HepG2 (cell line): Measurements from ENCODE around the gene KCNT2. TPM values are rescaled to one million over a fixed set of nuclear protein-coding genes. Genes with fewer than 3 reads are reported as not detected.

Experiments
- ATAC-seq: fragments of 200-7000 bp; cut with Tn5 transposase; 3 replicates; pipeline ENCODE4 v1.9.1; 2020; ENCODE audit warnings: mild to moderate bottlenecking, moderate library complexity
- BruUV-seq: library from RNA; stranded (reverse); fragments of 400-500 nt; replicated peaks from 2 replicates; lab custom pipeline; 2021; lab: Mats Ljungman, UMichigan
- CTCF ChIA-PET: fragments of 300-600 bp; formaldehyde crosslinking; extraction: SDS; loops from one replicate; lab custom pipeline; 2021; ENCODE audit warnings: low total read pairs, inconsistent platforms, low intra/inter-chr PET ratio; lab: Yijun Ruan, JAX
- POLR2A ChIA-PET: fragments of 350-600 bp; sonication (Branson Sonifier 250); formaldehyde crosslinking; loops from one replicate; lab custom pipeline; 2020; ENCODE audit warnings: antibody characterized with exemption, inconsistent platforms; lab: Yijun Ruan, JAX
- DNase-seq: peaks from one replicate; pipeline ENCODE4 v3.0.0-alpha.2; 2015; ENCODE audit warnings: low spot score
- FAIRE-seq: peaks from 3 replicates; lab custom pipeline; 2011; peaks lifted over from hg19 to GRCh38; lab: Jason Lieb, UNC
- H2AFZ ChIP-seq: one replicate; pipeline ENCODE4 v1.6.1; 2011; ENCODE audit warnings: low read length, inconsistent platforms
- H3K27ac ChIP-seq: fragments of 300-600 bp; 3 replicates; pipeline ENCODE4 v1.8.0; 2011; ENCODE audit warnings: mixed run types, mild to moderate bottlenecking, mixed read lengths, low read length, inconsistent platforms; ENCODE audit not compliant: insufficient read depth; ENCODE audit errors: extremely low read length
- H3K27me3 ChIP-seq, 2 experiments: fragments of 200-600 bp in 1 of 2; 2 replicates in 1 of 2; 3 replicates in 1 of 2; pipeline versions ENCODE4 v1.6.0 to v1.8.0; 2011; ENCODE audit warnings: low read length in 2 of 2, mild to moderate bottlenecking in 2 of 2, moderate library complexity in 2 of 2, inconsistent platforms in 1 of 2; ENCODE audit not compliant: insufficient read depth in 2 of 2, control insufficient read depth in 1 of 2
- H3K36me3 ChIP-seq, 2 experiments: fragments of 200-600 bp in 1 of 2; replicated peaks in 1 of 2; 2 replicates in 1 of 2; 3 replicates in 1 of 2; pipeline versions ENCODE4 v1.5.1 to v1.8.0; 2011; ENCODE audit warnings: low read length in 2 of 2, inconsistent platforms in 1 of 2; ENCODE audit not compliant: insufficient read depth in 2 of 2, control insufficient read depth in 1 of 2
- H3K4me1 ChIP-seq: 2 replicates; pipeline ENCODE4 v1.5.1; 2012; ENCODE audit warnings: low read length, inconsistent platforms; ENCODE audit not compliant: insufficient read depth
- H3K4me2 ChIP-seq: 2 replicates; pipeline ENCODE4 v1.6.0; 2011; ENCODE audit warnings: low read depth, low read length, inconsistent platforms
- H3K4me3 ChIP-seq, 3 experiments: fragments of 200-600 bp in 1 of 3; sonication (generic), shearing (Covaris generic) in 1 of 3; replicated peaks in 1 of 3; 2 replicates each; pipeline ENCODE4 v1.5.1; 2011 to 2016; ENCODE audit warnings: low read length in 3 of 3, inconsistent platforms in 2 of 3, low read depth in 2 of 3, mild to moderate bottlenecking in 2 of 3, control low read depth in 1 of 3, mixed read lengths in 1 of 3; ENCODE audit not compliant: insufficient read depth in 1 of 3
- H3K79me2 ChIP-seq: one replicate; pipeline ENCODE4 v1.6.1; 2011; ENCODE audit warnings: low read length, inconsistent platforms; ENCODE audit not compliant: insufficient read depth
- H3K9ac ChIP-seq: 2 replicates; pipeline ENCODE4 v1.6.0; 2011; ENCODE audit warnings: mild to moderate bottlenecking, low read depth, low read length, inconsistent platforms; ENCODE audit not compliant: insufficient read depth
- H3K9me3 ChIP-seq: 2 replicates; pipeline ENCODE4 v1.5.1; 2012; ENCODE audit warnings: mild to moderate bottlenecking, low read length
- H4K20me1 ChIP-seq: 2 replicates; pipeline ENCODE4 v1.6.0; 2011; ENCODE audit warnings: inconsistent platforms, mild to moderate bottlenecking, low read length, moderate library complexity; ENCODE audit not compliant: insufficient read depth
- AHR ChIP-seq: IDR thresholded peaks from 2 replicates; pipeline ENCODE4 v1.6.1; 2018; ENCODE audit warnings: missing genetic modification reagents, missing compliant biosample characterization
- ARID5B ChIP-seq: IDR thresholded peaks from 2 replicates; pipeline ENCODE4 v1.4.0; 2020; ENCODE audit warnings: mild to moderate bottlenecking, missing genetic modification reagents
- E2F2 ChIP-seq: sonication (generic); formaldehyde crosslinking; IDR thresholded peaks from 2 replicates; pipeline ENCODE4 v1.4.0; 2020; ENCODE audit warnings: missing genetic modification reagents, borderline replicate concordance
- PITX1 ChIP-seq: sonication (generic); formaldehyde crosslinking; IDR thresholded peaks from 2 replicates; pipeline ENCODE4 v1.5.1; 2020; ENCODE audit warnings: mild to moderate bottlenecking, missing genetic modification reagents
- RNF219 ChIP-seq: sonication (generic); formaldehyde crosslinking; IDR thresholded peaks from 2 replicates; pipeline ENCODE4 v1.5.0; 2020; ENCODE audit warnings: mild to moderate bottlenecking, missing genetic modification reagents
- ZNF20 ChIP-seq: sonication (generic); formaldehyde crosslinking; IDR thresholded peaks from 2 replicates; pipeline ENCODE4 v1.4.0; 2020; ENCODE audit warnings: mild to moderate bottlenecking, moderate library complexity, missing genetic modification reagents
- ZNF710 ChIP-seq: sonication (generic); formaldehyde crosslinking; IDR thresholded peaks from 2 replicates; pipeline ENCODE4 v1.5.0; 2020; ENCODE audit warnings: mild to moderate bottlenecking, missing genetic modification reagents, borderline replicate concordance
- ZNF775 ChIP-seq: sonication (generic); formaldehyde crosslinking; IDR thresholded peaks from 2 replicates; pipeline ENCODE4 v1.4.0; 2020; ENCODE audit warnings: missing genetic modification reagents, mild to moderate bottlenecking, moderate library complexity, borderline replicate concordance
- ZSCAN30 ChIP-seq: sonication (generic); formaldehyde crosslinking; IDR thresholded peaks from 2 replicates; pipeline ENCODE4 v1.5.0; 2020; ENCODE audit warnings: mild to moderate bottlenecking, missing genetic modification reagents
- WGBS: methylation state at CpG from one replicate; pipeline ENCODE4 v1.1.6; 2017; ENCODE audit warnings: low lambda C conversion rate; 5-methylcytosine and 5-hydroxymethylcytosine counted together
- in situ Hi-C: cut with HindIII; loops from 2 replicates; pipeline ENCODE4 v1.10.0; 2017; ENCODE audit warnings: low pct_unique_long_range_greater_than_20kb; ENCODE audit not compliant: extremely low pct_ligation_motif_present
- intact Hi-C: fragments of 100-400 bp; cut with micrococcal nuclease; formaldehyde crosslinking; loops from one replicate; pipeline ENCODE4 v1.10.0; 2022; ENCODE audit not compliant: unreplicated experiment
- polyA plus RNA-seq, 8 experiments: library from polyadenylated mRNA; depleted of rRNA in 3 of 8; stranded (reverse) in 7 of 8; unstranded in 1 of 8; fragments of >200 nt; fragmentation: Illumina TruSeq in 4 of 8; extraction: Trizol in 4 of 8; gene quantifications; 2 replicates each; pipeline versions ENCODE4 v1.2.1 to v1.2.3, GENCODE V29; 2011 to 2016; ENCODE audit warnings: low read depth in 4 of 8, missing spikeins in 1 of 8, mixed read lengths in 1 of 8; ENCODE audit not compliant: insufficient read depth in 1 of 8
- total RNA-seq, 5 experiments: library from RNA; depleted of rRNA; stranded (reverse); fragments of >200 nt; fragmentation: Illumina TruSeq; extraction: Trizol; gene quantifications; 2 replicates each; pipeline ENCODE4 v1.2.3, GENCODE V29; 2016; ENCODE audit warnings: low read depth in 1 of 5

Gene KCNT2
- total and polyA plus RNA-seq, 2 of the 13 experiments (the other 11 are each of a cell fraction or from before 2014, with no cell fraction given) = not detected

- Histone ChIP-seq H2AFZ (no peak overlapping the region), H3K27me3 (no peaks in the 10 kb centered on the region), H3K27ac (no peak overlapping the region), H3K9ac (no peak overlapping the region), H3K4me3 (no peak overlapping the region), H3K4me1 (no peaks in the 10 kb centered on the region), H3K36me3 (no peaks in the 10 kb centered on the region), H3K9me3 (no peaks in the 10 kb centered on the region), H3K4me2 (no peak overlapping the region), H4K20me1 (no peaks in the 10 kb centered on the region), H3K79me2 (no peaks in the 10 kb centered on the region)
- intact Hi-C loops (no loop called here), in situ Hi-C loops (no loop called here)
- no peak for ATAC-seq
- CTCF ChIA-PET = no interaction called here
- no peak for TF ChIP-seq ZNF20 (CRISPR knock-in tag)
- TF ChIP-seq ZNF710 = no peak
- TF ChIP-seq ZSCAN30 (CRISPR knock-in tag) = no peak
- DNase-seq = no peak
- no peak for FAIRE-seq
- BruUV-seq = no TSS peak
- 11% methylated on average over 1 of the region's 1 CpG for WGBS
- POLR2A ChIA-PET = no interaction called here
These were observed 148.9 kb downstream of the KCNT2 start for GRCh38 chr1:196459383-196459782.

- no peak overlapping the region for H2AFZ ChIP-seq
- BruUV-seq = no TSS peak
- 57% methylated on average over 2 of the region's 2 CpGs for WGBS
- H4K20me1 ChIP-seq = no peaks in the 10 kb centered on the region
- no peak for FAIRE-seq
- in situ Hi-C loops = no loop called here
- POLR2A ChIA-PET = no interaction called here
- intact Hi-C loops = no loop called here
- H3K36me3 ChIP-seq = no peaks in the 10 kb centered on the region
- no peaks in the 10 kb centered on the region for H3K4me1 ChIP-seq
- no peak for ATAC-seq
- DNase-seq = no peak
- no peak overlapping the region for H3K9ac ChIP-seq
- no peaks in the 10 kb centered on the region for H3K9me3 ChIP-seq
- H3K27me3 ChIP-seq = no peaks in the 10 kb centered on the region
- no peak overlapping the region for H3K27ac ChIP-seq
- no peak overlapping the region for H3K4me3 ChIP-seq
- no peak overlapping the region for H3K4me2 ChIP-seq
- CTCF ChIA-PET = no interaction called here
- no peaks in the 10 kb centered on the region for H3K79me2 ChIP-seq
- TF ChIP-seq AHR (CRISPR knock-in tag) (no peak), RNF219 (CRISPR knock-in tag) (no peak), E2F2 (no peak), ARID5B (CRISPR knock-in tag) (no peak), PITX1 (CRISPR knock-in tag) (no peak), ZNF775 (CRISPR knock-in tag) (no peak)
These were observed 153.4 kb downstream of the KCNT2 start for GRCh38 chr1:196454792-196455191.
